ENCODE results near the gene COL4A6. TPM values are rescaled to one million over a fixed set of nuclear protein-coding genes. Genes with fewer than 3 reads are reported as not detected.

The COL4A6 gene
- polyA plus RNA-seq, 3 donors: not detected

DNA sequence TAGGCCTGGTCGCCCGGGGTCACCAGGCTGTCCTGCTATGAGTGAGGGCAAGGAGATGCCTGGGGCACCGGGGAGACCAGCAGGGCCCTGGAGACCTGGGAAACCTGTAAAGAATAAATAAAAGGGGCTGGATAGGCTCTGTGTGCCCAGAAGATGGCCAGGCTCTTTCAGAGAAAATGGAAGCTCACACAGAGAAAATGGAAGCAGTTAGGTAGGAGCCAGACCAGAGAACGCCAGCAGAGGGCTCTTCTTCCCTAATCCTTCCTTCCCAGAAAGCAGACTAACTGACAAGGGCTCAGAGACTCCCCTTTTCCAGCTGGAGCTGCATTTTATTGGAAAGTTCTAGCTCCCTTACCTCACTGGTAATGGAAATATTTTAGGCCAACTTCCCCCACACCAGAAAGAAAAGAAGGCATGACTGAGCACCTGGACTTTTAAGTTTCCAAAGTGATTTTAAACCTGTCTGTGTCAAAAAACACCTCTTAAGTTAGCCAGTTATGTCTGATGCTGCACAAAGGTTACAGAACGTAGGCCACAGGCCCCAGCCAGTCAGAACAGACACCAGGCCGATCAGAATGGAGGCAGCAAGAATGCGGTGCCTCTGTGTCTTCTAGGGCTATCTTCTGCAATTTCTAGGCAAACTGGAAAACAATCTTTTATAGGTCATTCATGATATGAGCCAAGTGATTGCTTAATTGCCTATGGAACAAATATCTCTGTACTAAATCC, 272.7 kb downstream of the COL4A6 start:
- H3K4me1 ChIP-seq (ENCODE audit: control insufficient read depth in 1 of 2, insufficient read depth in 2 of 2, low read length in 2 of 2): no peaks in the 10 kb centered on the region
- H2AFZ ChIP-seq (ENCODE audit: insufficient read depth, low read depth, low read length, poor library complexity, severe bottlenecking): no peak overlapping the region
- no peaks in the 10 kb centered on the region for H3K9me3 ChIP-seq (replicated peaks in 1 of 2; ENCODE audit: control insufficient read depth in 1 of 2, insufficient read depth in 1 of 2, low read length in 2 of 2)
- peaks cover 0 to 15% (median 0%) of the 10 kb centered on the region in 3 donors for H3K27me3 Mint-ChIP-seq (ENCODE audit: low read depth in 3 of 3)
- peaks cover 2% of the 10 kb centered on the region for H3K4me1 Mint-ChIP-seq
- no peak overlapping the region for H3K27ac Mint-ChIP-seq
- no peak overlapping the region for H3K4me3 Mint-ChIP-seq
- H3K9ac ChIP-seq (ENCODE audit: insufficient read depth, low read length, poor library complexity, severe bottlenecking): no peak overlapping the region
- no peaks in the 10 kb centered on the region for H3K36me3 ChIP-seq (replicated peaks in 1 of 2; ENCODE audit: control insufficient read depth in 1 of 2, insufficient read depth in 2 of 2, low read length in 2 of 2)
- peaks cover 0 to 7% (median 1%) of the 10 kb centered on the region in 7 donors for H3K9me3 Mint-ChIP-seq
- no peak for DNase-seq
- H3K4me2 ChIP-seq (replicated peaks; ENCODE audit: extremely low read depth, low read length, poor library complexity, severe bottlenecking): no peak overlapping the region
- no peaks in the 10 kb centered on the region for H3K36me3 Mint-ChIP-seq
- no peak overlapping the region for H3K27ac ChIP-seq (ENCODE audit: low read depth in 1 of 2, low read length in 2 of 2)
- H3K4me3 ChIP-seq (replicated peaks in 1 of 3; ENCODE audit: low read depth in 2 of 3, low read length in 3 of 3): no peak overlapping the region
- no peaks in the 10 kb centered on the region for H3K27me3 ChIP-seq (ENCODE audit: control insufficient read depth in 2 of 2, insufficient read depth in 2 of 2, low read length in 2 of 2)
- TF ChIP-seq, protein P1, sequence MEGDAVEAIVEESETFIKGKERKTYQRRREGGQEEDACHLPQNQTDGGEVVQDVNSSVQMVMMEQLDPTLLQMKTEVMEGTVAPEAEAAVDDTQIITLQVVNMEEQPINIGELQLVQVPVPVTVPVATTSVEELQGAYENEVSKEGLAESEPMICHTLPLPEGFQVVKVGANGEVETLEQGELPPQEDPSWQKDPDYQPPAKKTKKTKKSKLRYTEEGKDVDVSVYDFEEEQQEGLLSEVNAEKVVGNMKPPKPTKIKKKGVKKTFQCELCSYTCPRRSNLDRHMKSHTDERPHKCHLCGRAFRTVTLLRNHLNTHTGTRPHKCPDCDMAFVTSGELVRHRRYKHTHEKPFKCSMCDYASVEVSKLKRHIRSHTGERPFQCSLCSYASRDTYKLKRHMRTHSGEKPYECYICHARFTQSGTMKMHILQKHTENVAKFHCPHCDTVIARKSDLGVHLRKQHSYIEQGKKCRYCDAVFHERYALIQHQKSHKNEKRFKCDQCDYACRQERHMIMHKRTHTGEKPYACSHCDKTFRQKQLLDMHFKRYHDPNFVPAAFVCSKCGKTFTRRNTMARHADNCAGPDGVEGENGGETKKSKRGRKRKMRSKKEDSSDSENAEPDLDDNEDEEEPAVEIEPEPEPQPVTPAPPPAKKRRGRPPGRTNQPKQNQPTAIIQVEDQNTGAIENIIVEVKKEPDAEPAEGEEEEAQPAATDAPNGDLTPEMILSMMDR (IDR thresholded peaks at IDR 0.05): no peak
- H3K79me2 ChIP-seq (ENCODE audit: insufficient read depth, low read length): no peaks in the 10 kb centered on the region
- intact Hi-C loops (cut with micrococcal nuclease): no loop called here
- H4K20me1 ChIP-seq (ENCODE audit: insufficient read depth, low read length): no peaks in the 10 kb centered on the region
- WGBS (ENCODE audit: insufficient coverage): 83% methylated on average over 1 of the region's 7 CpGs

DNA sequence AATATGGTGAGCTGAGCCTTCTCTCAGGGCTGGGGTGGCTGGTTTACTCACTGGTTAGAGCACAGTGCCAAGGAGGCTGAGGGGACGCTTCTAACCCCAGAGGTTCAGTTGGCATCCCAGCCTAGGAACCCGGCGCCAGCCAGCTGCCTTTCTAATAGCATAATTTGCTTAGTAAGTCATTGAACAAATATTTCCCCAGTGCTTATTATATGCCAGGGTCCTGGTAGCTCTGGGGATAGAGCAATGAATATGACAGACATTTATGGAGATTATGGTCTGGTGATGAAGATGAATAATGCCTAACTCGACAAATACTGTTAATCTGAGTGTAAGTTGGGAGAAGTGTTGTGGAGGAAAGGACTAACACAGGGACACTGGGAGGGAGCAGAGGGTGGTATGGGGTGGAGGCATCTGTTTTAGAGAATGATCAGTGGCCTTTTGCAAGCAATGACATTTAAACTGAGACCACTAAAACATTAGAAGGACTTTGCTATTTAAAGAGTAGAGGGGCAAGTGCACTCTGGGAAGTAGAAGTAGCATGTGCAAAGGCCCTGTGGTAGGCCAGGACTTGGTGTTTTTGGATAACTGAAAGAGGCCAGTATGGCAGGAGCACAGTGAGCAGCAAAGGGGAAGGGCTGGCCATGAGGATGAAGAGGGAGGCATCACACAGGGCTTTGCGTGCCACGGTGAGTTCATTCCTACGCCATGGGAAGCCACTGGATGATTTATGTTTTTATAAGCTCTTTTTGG, 274.7 kb downstream of the COL4A6 start:
- Mint-ChIP-seq H3K27me3 (ENCODE audit: low read depth in 3 of 3) (peaks cover 0 to 20% (median 0%) of the 10 kb centered on the region in 3 donors), H3K4me3 (no peak overlapping the region), H3K9me3 (peaks cover 0 to 3% (median 0%) of the 10 kb centered on the region in 7 donors), H3K4me1 (peaks cover 2% of the 10 kb centered on the region), H3K36me3 (no peaks in the 10 kb centered on the region), H3K27ac (no peak overlapping the region)
- Histone ChIP-seq H3K4me1 (ENCODE audit: control insufficient read depth in 1 of 2, insufficient read depth in 2 of 2, low read length in 2 of 2) (no peaks in the 10 kb centered on the region), H3K79me2 (ENCODE audit: insufficient read depth, low read length) (no peaks in the 10 kb centered on the region), H3K36me3 (replicated peaks in 1 of 2; ENCODE audit: control insufficient read depth in 1 of 2, insufficient read depth in 2 of 2, low read length in 2 of 2) (no peaks in the 10 kb centered on the region), H3K9me3 (replicated peaks in 1 of 2; ENCODE audit: control insufficient read depth in 1 of 2, insufficient read depth in 1 of 2, low read length in 2 of 2) (no peaks in the 10 kb centered on the region), H2AFZ (ENCODE audit: insufficient read depth, low read depth, low read length, poor library complexity, severe bottlenecking) (no peak overlapping the region), H4K20me1 (ENCODE audit: insufficient read depth, low read length) (no peaks in the 10 kb centered on the region), H3K4me3 (replicated peaks in 1 of 3; ENCODE audit: low read depth in 2 of 3, low read length in 3 of 3) (no peak overlapping the region), H3K27me3 (ENCODE audit: control insufficient read depth in 2 of 2, insufficient read depth in 2 of 2, low read length in 2 of 2) (no peaks in the 10 kb centered on the region), H3K27ac (ENCODE audit: low read depth in 1 of 2, low read length in 2 of 2) (no peak overlapping the region), H3K4me2 (replicated peaks; ENCODE audit: extremely low read depth, low read length, poor library complexity, severe bottlenecking) (no peak overlapping the region), H3K9ac (ENCODE audit: insufficient read depth, low read length, poor library complexity, severe bottlenecking) (no peak overlapping the region)
- intact Hi-C loops (cut with micrococcal nuclease): no loop called here
- TF ChIP-seq, protein P1 (IDR thresholded peaks at IDR 0.05): no peak
- WGBS (ENCODE audit: insufficient coverage): 80% methylated on average over 1 of the region's 7 CpGs
- DNase-seq: no peak

Measured in CD14-positive monocyte (primary cell).